Keratinocyte (primary cell): ENCODE measurements around the gene FAM13C.

Experiments used
- EZH2 ChIP-seq: IDR thresholded peaks from one replicate; pipeline ENCODE4 v1.6.1; 2012; ENCODE audit warnings: inconsistent platforms, mild to moderate bottlenecking, low read length, moderate library complexity
- TF ChIP-seq, protein P1 (sequence below), 3 experiments: IDR thresholded peaks in 1 of 3; conservative IDR thresholded peaks in 1 of 3; optimal IDR thresholded peaks in 1 of 3; 2 replicates in 2 of 3; 3 replicates in 1 of 3; pipeline versions ENCODE3 to v1.5.1; 2011; ENCODE audit warnings: low read length in 3 of 3, mild to moderate bottlenecking in 3 of 3, moderate library complexity in 2 of 3, control low read depth in 1 of 3, inconsistent platforms in 1 of 3; ENCODE audit not compliant: insufficient read depth in 2 of 3; ENCODE audit errors: extremely low read depth in 1 of 3

DNA sequence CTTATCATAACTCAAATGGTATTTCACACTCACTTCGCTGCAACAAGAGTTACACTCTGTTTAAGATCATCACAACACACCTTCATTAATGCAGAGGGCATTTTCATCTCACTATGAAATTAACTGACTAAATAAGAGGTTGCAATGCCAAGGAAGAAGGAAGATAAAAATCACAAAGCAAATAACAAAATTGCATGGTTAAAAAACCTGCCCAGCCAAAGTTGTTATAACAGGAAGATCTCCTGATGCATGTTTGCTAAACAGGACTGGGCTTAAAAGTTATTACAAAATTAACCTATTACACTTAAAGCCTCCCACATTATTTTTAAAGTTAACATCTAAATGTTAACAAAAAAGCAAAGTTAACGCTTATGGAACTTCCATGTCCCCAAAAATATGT lies 11.8 kb downstream of the FAM13C start:
- TF ChIP-seq, protein P1, sequence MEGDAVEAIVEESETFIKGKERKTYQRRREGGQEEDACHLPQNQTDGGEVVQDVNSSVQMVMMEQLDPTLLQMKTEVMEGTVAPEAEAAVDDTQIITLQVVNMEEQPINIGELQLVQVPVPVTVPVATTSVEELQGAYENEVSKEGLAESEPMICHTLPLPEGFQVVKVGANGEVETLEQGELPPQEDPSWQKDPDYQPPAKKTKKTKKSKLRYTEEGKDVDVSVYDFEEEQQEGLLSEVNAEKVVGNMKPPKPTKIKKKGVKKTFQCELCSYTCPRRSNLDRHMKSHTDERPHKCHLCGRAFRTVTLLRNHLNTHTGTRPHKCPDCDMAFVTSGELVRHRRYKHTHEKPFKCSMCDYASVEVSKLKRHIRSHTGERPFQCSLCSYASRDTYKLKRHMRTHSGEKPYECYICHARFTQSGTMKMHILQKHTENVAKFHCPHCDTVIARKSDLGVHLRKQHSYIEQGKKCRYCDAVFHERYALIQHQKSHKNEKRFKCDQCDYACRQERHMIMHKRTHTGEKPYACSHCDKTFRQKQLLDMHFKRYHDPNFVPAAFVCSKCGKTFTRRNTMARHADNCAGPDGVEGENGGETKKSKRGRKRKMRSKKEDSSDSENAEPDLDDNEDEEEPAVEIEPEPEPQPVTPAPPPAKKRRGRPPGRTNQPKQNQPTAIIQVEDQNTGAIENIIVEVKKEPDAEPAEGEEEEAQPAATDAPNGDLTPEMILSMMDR (optimal IDR thresholded peaks at IDR 0.05 in 1 of 3, IDR thresholded peaks at IDR 0.05 in 1 of 3, conservative IDR thresholded peaks at IDR 0.05 in 1 of 3; ENCODE audit: extremely low read depth in 1 of 3, insufficient read depth in 2 of 3, low read length in 3 of 3): no peak
- TF ChIP-seq EZH2: no peak
